T-helper 1 cell treated with Interleukin-12 subunit alpha and Interleukin-12 subunit beta and Interleukin-4 antibody, amounts not matched to agents 30 ng/mL and 1 ng/mL, for 36 hours (primary cell): ENCODE data around the gene KRTAP10-1. TPM values are rescaled to one million over a fixed set of nuclear protein-coding genes. Genes with fewer than 3 reads are reported as not detected.

ENCODE experiments used
- intact Hi-C: fragments of 100-400 bp; cut with micrococcal nuclease; formaldehyde crosslinking; loops from one replicate; pipeline ENCODE4 v1.15.1; 2024
- total RNA-seq: library from RNA; stranded (reverse); gene quantifications from 2 replicates; pipeline ENCODE4 v1.2.3, GENCODE V29; 2022

Gene KRTAP10-1
- total RNA-seq, 1 donor from 2014 or later, result not detected

DNA sequence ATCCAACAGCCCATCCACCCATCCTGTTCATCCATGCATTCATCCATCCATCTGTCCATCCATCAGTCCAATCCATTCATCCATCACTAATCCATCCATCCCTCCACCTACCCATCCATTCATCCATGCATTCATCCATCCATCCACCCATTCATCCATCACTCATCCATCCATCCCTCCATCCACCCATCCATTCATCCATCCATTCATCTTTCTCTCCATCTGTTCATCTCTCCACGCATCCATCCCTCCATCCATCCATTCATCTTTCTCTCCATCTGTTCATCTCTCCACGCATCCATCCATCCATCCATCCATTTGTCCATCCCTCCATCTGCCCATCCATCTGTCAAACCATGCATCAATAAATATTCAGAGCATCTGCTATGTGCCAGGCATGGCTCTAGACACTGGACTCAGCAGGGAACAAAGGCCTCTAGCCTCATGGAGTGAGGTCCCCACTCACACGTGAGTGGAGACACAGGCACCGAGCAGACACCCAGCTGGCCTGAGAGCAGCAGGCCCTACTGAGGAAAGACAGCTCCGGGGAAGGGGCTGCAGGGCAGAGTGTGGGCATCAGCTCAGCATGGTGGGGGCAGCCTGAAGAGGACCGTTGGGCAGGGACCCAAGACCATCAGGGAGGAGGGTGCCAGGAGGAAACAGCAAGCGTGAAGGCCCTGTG is 9.6 kb downstream of the KRTAP10-1 start:
- intact Hi-C loops, result no loop called here

DNA sequence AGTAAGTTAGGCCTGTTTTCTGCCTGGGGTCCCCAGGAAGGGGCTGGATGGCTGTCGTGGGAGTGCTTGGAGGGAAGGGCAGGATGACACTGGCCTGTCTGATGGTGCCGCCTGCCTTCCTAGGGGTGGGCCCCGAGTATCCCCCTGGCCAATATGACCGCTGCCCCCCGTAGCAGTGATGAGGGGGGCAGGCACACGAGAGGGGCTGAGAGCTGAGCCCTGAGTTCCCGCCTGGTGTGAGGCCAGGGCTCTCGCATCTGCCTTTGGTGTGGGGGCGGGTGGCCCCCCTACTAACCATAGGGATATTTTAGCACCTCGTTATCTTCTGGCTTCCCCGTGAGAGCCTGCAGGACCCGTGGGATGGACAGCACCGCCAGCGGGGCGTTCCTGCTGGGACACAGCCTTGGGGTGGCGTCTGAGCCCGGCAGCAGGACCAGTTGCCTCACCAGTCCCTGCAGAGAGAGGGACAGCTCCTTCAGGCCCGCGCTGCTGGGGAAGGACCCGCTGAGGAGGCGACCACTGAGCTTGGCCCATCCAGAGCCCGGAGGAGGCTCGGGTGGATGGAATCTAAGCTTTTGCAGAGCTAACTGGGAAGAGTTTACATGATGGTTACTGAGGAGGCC is 10.4 kb downstream of the KRTAP10-1 start:
- intact Hi-C loops, result no loop called here

DNA sequence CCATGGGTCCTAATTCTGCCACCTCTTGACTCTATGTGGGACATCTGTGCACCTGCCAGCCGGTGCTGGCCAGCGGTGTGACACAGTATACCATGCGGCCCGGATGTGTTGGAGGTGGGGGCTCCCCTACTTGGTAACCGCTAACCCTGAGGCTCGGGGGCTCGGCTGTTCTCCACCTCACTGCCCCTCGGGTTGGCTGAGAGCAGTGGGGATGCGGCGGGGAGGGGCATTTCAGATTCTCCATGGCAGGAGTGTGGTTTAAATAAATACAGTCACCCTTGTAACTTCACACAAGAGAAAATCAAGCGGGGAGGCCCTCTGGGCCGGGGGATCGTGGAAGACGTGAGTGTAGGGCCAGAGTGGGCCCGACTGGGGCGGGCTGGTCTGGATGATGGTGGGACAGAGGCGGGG is 11.0 kb downstream of the KRTAP10-1 start:
- intact Hi-C loops, result no loop called here

DNA sequence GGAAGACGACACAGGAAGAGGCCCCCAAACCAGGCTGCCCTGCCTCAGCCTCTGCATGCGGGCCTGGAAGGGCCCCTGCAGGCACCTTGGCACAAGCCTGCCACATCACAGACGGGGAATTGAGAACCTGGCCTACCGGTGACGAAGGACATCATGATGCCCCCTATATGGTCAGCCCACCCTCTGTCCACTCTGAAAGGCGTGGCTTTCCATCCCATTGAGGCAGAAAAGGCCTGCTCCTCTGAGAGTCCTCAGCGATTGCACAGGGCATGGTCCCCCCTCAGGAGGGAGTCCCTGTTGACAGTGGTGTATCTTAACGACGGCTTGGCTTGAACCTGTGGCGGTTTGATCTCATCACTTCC is 11.4 kb downstream of the KRTAP10-1 start:
- intact Hi-C loops, result no loop called here

DNA sequence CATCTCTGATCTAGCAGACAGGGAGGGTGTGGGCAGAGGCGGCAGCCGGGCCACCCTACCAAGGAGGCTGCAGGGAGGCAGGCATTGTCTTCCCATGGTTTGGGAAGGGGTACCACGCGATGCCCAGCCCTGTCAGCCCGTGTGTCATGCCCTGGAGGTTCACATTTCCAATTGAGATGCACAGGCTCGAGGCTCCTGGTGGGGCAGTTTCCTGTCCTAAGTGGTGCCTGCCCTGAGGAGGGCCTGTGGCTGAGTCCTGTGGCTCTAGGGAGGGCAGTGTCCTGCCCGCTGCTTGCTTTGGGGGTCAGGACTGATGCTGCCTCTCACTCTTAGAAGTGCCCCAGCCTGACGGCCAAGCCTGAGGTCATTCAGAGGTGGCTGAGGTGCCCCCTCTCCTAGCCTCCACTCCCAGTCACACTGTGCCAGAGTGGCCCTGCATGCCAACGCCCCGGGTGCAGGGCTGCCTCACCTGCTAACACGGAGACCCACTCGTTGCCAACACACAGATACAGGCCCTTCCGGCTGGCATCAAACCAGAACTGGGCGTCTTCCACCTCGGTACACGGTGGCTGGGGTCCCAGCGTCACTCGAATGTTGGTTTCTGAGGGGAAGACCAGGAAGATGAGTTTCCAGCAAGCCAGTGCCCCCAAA is 11.9 kb downstream of the KRTAP10-1 start:
- intact Hi-C loops, result no loop called here

DNA sequence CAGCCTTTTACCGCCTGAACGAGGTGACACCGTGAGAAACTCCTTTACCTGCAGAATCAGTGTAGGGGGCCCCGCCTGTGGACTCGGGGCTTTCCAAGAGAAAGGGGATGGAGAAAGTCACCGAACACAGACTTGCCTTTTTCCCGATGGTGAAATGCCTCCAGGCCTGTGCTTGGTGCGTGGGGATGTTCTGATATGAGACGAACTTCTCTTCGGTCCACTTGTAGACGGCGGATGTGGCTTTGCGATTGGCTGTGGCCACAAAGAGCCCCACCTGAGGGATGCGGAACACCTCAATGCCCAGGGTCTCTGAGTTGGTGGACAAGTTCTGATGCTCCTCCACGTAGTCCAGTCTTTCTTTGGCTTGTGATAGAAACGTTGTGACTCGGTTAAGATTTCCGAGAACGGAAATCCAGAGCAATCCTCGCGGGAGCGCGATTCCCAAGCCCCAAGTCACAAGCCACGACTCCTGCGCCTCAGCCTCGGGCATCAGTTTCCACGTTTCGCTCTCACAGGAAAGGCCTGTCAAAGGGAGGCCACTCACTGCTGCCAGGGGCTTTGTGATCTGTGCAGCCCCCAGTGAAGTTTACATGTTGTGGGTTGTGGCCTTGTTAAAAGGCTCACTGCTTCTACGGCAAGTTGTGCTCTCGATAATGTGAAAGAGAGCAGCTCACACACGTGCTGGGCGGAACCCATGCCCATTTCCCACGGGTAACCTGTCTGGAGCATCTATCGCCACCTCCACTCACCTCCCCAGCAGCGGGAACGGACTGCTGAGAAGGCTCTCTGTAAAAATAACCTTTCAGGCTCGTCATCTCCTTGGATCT is 12.6 kb downstream of the KRTAP10-1 start:
- intact Hi-C loops, result no loop called here

DNA sequence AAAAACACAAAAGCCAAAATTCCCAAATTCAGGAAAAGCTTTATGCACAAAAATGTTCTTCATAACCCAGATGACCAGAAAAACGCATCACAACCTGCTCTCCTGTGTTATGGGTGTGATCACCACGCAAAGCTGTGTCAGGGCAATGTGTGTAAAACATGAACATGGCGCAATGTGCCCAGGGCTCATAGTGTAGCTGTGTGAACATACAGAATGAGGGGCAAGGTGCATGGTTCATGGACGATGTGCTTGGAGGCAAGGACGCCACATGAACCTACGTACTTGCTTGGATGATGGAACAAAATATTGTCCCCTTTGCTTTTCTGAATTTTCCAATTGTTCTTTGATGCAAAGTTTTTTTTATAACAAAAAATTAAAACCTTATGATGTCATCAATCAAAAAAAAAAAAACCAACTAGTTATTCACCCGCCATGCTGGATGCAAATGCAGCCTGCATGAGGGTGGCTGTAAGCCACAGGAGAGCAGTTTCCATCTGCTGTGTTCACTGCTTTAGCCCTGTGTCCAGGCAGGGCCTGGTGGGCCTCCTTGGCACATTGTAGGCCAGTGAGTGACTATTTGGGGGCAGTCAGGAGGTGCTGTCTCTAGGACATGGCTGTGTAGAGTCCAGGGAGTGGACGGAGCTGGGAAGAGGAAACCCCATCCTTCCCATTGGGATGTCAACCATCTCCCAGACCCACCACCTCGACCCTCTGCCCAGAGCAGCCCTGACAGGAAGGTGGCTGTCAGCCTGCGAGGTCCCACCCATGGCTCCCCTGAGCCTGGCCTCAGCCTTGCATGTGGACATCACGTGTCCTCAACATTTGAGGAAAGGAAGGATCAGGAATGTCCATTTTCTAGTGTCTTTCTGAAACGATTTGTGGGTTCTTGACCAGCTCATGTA is 13.6 kb downstream of the KRTAP10-1 start:
- intact Hi-C loops, result no loop called here

DNA sequence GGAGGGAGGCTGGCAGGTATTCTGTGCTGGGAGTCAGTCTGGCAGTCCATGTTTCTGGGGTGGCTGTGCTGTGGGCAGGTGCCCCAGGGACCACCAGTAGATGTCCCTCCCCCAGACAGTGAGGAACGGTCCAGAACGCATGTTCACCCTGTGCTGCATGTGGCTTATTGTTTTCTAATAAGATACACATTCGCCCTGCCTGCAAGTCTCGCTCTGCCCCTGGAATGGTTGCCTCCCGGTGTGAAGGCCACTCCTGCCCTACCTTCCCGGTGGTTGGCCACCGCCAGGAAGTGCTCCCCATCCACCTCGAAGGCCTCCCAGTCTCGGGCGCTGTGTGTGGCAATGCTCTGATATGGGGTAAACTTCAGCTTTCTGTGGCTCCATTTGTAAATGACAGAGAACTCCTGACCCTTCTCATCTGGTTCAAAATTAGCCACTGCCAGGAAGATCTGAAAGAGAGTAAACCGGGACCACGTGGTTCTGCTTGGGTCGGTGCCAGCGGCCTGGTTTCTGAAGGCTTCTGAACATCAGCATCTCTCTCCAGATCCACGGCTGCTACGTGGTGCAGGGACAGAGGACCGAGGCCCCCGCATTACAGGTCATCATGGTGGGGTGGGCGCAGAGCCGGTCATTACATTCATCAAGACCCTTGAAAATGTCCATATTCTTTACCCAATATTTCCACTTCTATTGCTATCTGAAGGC is 14.5 kb downstream of the KRTAP10-1 start:
- intact Hi-C loops, result no loop called here

DNA sequence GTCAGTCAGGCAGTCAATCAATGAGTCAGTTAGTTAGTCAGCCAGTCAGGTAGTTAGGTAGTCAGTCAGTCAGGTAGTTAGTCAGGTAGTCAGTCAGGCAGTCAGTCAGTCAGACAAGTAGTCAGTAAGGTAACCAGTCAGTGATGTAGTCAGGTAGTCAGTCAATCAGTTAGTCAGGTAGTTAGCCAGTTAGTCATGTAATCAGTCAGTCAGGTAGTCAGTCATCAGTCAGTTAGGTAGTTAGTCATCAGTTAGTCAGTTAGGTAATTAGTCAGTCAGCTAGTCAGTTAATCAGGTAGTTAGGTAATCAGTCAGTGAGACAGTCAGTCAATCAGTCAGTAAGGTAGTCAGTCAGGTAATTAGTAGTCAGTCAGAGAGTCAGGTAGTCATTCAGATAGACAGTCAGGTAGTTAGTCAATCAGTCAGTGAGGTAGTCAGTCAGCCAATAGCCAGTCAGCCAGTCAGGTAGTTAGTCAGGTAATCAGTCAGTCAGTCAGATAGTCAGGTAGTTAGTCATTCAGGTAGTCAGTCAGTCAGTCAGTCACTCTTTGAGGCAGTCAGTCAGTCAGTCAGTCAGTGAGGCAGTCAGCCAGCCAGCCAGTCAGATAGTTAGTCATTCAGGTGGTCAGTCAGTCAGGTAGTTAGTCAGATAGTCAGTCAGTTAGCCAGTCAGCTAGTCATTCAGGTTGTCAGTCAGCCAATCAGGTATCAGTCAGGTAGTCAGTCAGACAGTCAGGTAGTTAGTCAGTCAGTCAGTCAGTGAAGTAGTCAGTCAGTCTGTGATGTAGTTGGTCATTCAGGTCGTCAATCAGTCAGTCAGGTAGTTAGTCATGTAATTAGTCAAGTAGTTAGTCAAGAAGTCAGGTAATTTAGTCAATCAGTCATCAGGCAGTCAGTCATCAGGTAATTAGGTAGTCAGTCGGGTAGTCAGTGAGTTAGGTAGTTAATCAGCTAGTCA is 15.3 kb downstream of the KRTAP10-1 start:
- intact Hi-C loops, result no loop called here

DNA sequence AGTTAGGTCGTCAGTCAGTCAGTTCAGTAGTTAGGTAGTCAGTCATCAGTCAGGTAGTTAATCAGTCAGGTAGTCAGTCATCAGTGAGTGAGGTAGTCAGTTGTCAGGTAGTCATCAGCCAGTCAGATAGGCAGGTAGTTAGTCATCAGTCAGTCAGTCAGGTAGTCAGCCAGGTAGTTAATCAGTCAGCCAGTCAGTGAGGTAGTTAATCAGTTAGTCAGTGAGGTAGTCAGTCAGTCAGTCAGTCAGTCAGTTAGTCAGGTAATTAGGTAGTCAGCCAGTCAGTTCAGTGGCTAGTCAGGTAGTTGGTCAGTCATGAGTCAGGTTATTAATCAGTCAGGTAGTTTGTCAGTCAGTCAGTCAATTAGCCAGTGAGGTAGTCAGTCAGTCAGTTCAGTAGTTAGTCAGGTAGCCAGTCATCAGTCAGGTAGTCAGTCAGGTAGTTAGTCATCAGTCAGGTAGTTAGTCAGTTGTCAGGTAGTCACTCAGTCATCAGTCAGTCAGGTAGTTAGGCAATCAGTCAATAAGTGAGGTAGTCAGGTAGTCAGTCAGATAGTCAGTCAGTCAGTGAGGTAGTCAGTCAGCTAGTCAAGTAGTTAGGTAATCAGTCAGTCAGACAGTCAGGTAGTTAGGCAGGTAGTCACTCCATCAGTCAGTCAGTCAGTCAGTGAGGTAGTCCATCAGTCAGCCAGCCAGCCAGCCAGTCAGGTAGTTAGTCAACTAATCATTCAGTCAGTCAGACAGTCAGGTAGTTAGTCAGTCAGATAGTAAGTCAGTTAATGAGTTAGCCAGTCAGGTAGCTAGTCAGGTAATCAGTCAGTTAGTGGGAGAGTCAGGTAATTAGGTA is 16.2 kb downstream of the KRTAP10-1 start:
- intact Hi-C loops, result no loop called here

DNA sequence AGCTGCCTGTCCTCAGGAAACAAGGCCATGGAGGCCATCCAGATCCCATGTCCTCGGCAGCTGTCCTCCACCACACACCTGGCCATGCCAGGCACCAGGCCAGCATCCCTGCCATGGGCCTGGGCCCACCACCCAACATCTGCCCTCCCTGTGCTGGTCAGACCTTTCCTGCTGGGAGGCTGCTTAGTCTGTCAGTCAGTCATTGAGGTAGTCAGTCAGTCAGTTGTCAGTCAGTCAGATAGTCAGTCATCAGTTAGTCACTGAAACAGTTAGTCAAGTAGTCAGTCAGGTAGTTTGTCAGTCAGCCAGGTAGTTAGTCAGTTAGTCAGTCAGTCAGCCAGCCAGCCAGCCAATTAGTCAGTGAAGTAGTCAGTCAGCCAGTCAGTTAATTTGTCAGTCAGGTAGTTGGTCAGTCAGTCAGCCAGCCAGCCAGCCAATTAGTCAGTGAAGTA is 17.2 kb downstream of the KRTAP10-1 start:
- intact Hi-C loops, result no loop called here

DNA sequence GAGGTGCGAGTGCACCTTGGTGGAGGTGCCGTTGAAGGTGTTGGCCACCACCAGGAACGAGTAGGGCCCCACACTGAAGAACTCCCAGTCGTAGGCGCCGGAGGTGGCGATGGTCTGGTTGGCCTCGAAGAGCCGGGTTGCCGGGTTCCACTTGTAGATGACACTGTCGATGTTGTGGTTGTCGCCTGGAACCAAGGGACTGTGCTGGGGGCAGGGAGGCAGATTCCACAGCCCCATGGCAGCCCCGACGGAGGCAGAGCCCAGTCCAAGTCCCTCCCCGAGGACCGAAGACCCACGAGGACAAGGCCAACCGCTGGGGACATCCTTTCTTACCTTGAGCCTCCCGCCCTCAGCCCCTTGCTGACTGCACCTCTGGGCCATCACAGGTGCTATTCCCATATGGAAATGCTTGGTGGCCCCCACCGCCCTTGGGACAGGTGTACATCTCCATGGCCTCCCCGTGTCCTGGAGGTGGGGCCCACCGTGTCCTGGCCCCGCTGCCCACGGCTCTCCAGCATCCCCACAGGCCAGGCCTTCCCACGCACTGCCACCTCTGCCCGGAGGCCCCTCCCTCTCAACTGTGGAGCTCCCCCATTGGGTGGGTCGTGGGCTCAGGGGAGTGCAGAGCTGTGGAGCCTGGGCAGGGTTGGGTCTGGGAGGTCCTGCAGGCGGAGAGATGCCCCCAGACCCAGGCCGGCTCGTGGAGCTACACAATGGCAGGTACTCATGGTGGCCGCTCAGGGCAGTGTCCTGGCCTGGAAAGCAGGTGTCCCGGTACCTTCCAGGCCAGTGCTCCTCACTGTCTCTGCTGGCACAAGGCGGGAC is 17.9 kb downstream of the KRTAP10-1 start:
- intact Hi-C loops, result no loop called here

DNA sequence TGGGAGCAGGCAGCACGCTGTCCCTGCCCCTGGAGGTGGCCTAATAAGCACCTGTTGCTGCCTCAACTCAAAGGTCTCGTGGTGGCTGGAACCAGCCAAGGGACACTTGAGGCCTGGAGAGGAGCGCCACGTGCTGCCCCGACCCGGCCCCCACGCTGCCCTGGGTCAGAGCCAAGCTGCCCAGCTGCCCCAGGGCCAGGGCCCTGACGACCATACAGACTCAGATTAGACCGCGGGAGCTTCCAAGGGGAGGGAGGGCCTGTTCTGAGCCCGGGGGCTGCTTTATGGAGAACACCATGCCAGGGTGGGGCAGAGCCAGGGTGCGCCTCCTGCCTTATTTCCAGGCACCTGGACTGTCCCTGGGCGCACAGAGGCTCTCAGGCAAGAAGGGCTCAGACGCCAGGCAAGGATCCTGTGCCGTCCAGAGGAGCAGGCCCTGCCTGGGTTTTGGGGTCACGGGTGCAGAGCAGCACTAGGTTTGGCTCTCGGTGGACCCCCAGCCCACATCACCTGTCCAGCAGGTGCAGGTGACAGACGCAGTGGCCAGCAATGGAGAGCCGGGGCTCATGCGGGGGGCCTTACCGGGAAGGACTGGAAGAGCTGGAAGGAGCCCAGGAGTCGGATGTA is 18.6 kb downstream of the KRTAP10-1 start:
- intact Hi-C loops, result no loop called here

DNA sequence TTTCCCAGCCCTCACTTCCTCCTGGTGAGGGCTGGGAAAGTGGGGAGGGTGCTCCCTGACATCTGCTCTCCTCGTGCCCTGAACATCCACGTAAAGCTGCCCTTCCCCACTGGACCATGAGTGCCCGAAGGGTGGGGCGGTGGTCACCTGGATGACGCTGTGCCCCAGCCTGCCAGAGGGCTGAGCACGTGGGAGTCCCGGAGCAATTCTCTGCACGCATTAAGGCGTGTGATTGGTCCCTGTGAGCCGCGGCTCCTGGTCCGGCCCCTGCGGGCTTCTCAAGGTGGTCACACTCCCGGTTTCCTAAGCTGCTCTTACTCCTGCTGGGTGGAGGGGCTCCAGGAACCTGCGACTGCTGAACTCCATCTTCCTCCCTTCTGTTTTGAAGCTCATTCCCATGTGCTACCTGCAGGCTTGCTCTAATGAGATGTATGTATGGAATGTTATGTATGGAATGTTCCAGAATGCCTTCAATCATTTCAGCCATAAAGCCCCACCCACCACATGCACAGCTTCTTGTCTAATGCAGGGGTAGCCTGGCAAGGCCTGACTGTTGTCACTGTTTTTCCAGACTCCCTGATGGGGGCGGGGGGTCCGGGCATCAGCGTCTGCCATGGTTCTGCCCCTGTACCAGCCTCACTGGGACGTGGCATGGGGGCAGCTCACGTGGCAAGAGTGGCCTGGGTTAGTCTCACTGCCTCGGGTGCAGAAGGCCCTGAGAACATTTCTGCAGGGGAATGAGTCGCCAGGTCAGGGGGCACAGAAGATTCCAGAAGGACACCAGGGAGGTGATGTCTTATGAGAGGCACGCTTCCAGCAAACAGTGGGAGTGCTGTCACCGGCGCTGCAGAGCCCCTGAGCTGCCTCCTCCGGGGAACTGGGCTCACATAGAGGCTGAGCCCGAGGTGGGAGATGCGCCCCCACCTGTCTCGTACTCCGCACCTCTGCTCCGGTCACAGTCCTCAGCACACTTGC is 19.4 kb downstream of the KRTAP10-1 start:
- intact Hi-C loops, result no loop called here
